Left ventricle myocardium inferior (tissue), 1 donor: ENCODE measurements around the gene FUT2. TPM values are rescaled to one million over a fixed set of nuclear protein-coding genes. Genes with fewer than 3 reads are reported as not detected.
"Not testable (repeated sequence)": the region's sequence is repeated elsewhere in the genome, so short reads cannot be mapped to it uniquely, and the experiment has no call there.

Source experiments
- DNase-seq: peaks from one replicate; pipeline ENCODE4 v3.0.0-alpha.2; 2020
- H3K27ac ChIP-seq: fragments of 200-600 bp; replicated peaks from 2 replicates; pipeline ENCODE4 v1.8.0; 2021
- H3K27me3 ChIP-seq: fragments of 200-600 bp; 2 replicates; pipeline ENCODE4 v1.8.0; 2021; ENCODE audit warnings: low read depth
- H3K36me3 ChIP-seq: fragments of 200-600 bp; 2 replicates; pipeline ENCODE4 v1.8.0; 2021
- H3K4me1 ChIP-seq: fragments of 200-600 bp; 2 replicates; pipeline ENCODE4 v1.8.0; 2021
- H3K4me3 ChIP-seq: fragments of 200-600 bp; 2 replicates; pipeline ENCODE4 v1.8.0; 2021; ENCODE audit warnings: mild to moderate bottlenecking, moderate library complexity
- H3K9me3 ChIP-seq: fragments of 200-600 bp; replicated peaks from 2 replicates; pipeline ENCODE4 v1.8.0; 2021
- intact Hi-C: fragments of 100-400 bp; cut with micrococcal nuclease; formaldehyde crosslinking; loops from one replicate; pipeline ENCODE4 v1.11.0; 2022
- total RNA-seq: library from RNA; stranded (reverse); fragmentation: NEBNext Ultra II Directional; extraction: Animal tissue kit (Norgen Biotek cat#: 25700); gene quantifications from one replicate; pipeline ENCODE4 v1.2.1, GENCODE V29; 2021
- TF ChIP-seq, protein P1 (sequence below): fragments of 200-600 bp; IDR thresholded peaks from 2 replicates; pipeline ENCODE4 v1.8.0; 2021; ENCODE audit warnings: antibody characterized with exemption, mild to moderate bottlenecking, borderline replicate concordance
- donor health status: DM: no; HTN: yes; CAD: no; lungs with severe emphysema.

The FUT2 gene
- total RNA-seq, 1 donor from 2014 or later, result not detected

DNA sequence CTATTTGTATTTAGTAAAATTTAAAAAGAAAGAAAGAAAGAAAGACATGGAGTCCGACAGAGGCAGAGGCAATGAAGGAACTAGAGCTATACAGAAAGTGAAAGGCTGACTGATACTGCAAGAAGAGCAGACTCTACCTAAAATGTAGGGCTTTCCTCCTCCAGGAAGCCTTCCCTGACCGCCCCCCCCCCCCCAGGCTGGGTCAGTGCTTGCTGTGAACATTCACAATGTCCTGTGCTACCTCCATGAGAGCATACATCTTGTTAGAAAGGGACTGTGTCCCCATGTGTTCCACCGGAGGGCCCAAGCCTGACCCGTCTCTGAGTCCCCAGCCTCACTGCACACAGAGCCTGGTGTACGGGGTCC lies 44.1 kb upstream of the FUT2 start:
- H3K9me3 ChIP-seq, result no peaks in the 10 kb centered on the region
- intact Hi-C loops, result no loop called here
- DNase-seq, result no peak
- TF ChIP-seq, protein P1, sequence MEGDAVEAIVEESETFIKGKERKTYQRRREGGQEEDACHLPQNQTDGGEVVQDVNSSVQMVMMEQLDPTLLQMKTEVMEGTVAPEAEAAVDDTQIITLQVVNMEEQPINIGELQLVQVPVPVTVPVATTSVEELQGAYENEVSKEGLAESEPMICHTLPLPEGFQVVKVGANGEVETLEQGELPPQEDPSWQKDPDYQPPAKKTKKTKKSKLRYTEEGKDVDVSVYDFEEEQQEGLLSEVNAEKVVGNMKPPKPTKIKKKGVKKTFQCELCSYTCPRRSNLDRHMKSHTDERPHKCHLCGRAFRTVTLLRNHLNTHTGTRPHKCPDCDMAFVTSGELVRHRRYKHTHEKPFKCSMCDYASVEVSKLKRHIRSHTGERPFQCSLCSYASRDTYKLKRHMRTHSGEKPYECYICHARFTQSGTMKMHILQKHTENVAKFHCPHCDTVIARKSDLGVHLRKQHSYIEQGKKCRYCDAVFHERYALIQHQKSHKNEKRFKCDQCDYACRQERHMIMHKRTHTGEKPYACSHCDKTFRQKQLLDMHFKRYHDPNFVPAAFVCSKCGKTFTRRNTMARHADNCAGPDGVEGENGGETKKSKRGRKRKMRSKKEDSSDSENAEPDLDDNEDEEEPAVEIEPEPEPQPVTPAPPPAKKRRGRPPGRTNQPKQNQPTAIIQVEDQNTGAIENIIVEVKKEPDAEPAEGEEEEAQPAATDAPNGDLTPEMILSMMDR, result no peak
- no peaks in the 10 kb centered on the region for H3K4me1 ChIP-seq
- no peak overlapping the region for H3K4me3 ChIP-seq
- H3K36me3 ChIP-seq, result no peaks in the 10 kb centered on the region
- no peaks in the 10 kb centered on the region for H3K27me3 ChIP-seq
- H3K27ac ChIP-seq, result no peak overlapping the region

DNA sequence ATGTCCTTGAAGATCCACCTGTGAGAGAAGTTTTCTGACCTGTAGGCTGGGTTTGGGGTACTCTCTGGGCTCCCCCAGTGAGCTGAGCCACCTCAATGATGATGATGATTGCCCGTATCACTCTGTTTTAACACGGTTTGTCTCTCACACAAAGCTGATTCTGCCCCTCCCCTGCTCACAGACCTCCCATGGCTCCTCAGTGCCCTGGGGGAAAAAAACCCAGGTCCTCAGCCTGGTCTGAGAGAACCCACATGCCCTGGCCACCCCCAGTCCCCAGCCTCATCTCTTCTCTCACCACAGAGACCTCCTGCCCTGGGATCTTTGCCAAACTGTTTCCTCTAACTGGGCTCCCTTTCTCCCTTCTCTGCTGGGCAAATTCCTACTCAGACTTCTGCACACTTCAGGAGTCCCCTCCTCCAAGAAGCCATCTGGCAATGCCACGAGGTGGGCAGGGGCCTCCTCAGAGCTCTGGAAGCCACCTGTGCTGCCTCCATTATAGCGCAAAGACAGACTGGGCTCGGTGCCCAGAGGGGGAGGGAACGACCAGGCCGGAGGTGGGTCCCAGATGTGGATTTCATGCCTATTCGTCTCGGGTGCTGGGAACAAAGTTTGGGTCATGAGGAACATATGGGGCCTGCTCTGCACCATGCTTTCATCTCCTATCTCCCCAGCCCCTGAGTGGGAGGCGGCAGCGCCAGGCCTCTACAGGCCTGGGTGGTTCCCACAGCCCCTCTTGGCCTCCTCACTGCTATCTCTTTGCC lies 41.3 kb upstream of the FUT2 start:
- Histone ChIP-seq H3K4me1 (no peaks in the 10 kb centered on the region), H3K9me3 (no peaks in the 10 kb centered on the region), H3K4me3 (no peak overlapping the region), H3K27ac (no peak overlapping the region), H3K27me3 (no peaks in the 10 kb centered on the region), H3K36me3 (no peaks in the 10 kb centered on the region)
- no peak for DNase-seq
- TF ChIP-seq, protein P1, result no peak
- intact Hi-C loops, result no loop called here

DNA sequence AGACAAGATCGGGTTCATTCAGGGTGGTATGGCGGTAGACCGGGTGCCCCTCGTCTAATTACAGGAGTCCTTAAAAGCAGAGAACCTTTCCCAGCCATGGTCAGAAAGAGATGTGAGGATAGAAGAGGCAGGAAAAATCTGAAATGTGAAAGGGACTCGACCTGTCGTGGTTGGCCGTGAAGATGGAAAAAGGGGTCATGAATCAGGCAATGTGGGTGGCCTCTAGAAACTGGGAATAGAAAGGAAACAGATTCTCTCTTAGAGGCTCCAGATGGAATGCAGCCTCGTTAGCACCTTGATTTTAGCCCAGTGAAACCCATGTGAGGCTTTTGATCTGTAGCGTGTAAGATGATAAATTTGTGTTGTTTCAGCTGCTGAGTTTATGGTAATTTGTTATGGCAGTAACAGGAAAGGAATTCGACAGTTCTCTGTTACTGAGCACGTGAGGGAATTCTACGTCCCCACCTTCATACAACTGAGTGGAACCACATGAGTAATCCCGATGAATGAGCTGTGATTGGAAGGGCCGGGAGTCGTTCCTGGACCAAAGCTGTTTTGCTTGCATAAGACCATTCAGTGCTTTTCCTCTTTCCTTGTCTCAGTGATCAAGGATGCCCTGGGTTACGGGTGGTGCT lies 38.8 kb upstream of the FUT2 start:
- no peak overlapping the region for H3K4me3 ChIP-seq
- no peaks in the 10 kb centered on the region for H3K9me3 ChIP-seq
- H3K27ac ChIP-seq, result no peak overlapping the region
- no peak for DNase-seq
- H3K4me1 ChIP-seq, result peaks cover 13% of the 10 kb centered on the region
- intact Hi-C loops, result no loop called here
- no peaks in the 10 kb centered on the region for H3K36me3 ChIP-seq
- no peaks in the 10 kb centered on the region for H3K27me3 ChIP-seq
- TF ChIP-seq, protein P1, result no peak

DNA sequence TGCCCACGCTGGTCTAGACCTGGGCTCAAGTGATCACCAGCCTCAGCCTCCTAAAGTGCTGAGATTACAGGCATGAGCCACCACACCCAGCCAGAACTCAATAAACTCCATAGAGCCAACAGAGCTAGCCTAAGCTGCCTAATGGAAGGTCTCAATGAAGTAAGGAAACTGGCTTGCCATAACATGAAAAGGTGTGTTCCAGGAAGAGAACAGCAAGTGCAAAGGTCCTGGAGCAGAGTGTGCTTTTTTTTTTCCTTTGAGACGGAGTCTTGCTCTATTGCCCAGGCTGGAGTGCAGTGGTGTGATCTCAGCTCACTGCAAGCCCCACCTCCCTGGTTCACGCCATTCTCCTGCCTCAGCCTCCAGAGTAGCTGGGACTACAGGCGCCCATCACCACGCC lies 37.9 kb upstream of the FUT2 start:
- peaks cover 13% of the 10 kb centered on the region for H3K4me1 ChIP-seq
- H3K4me3 ChIP-seq, H3K27me3 ChIP-seq, DNase-seq, H3K9me3 ChIP-seq, intact Hi-C loops, H3K36me3 ChIP-seq, H3K27ac ChIP-seq: not testable (repeated sequence)

DNA sequence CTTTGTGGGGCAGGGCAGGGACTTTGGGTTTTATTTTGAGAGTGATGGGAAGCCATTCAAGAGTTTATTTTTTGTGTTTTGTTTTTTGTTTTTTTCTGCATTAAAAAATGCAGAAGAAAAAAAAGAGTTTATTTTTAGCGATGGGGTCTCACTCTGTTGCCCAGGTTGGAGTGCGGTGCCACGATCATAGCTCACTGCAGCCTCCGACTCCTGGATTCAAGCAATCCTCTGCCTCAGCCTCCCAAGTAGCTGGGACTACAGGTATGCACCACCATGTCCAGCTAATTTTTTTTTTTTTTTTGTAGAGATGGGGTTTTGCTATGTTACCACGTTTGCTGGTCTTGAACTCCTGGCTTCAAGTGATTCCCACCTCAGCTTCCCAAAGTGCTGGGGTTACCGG lies 37.3 kb upstream of the FUT2 start:
- TF ChIP-seq, protein P1, result no peak
- intact Hi-C loops, result no loop called here
- H3K9me3 ChIP-seq, result no peaks in the 10 kb centered on the region
- peaks cover 13% of the 10 kb centered on the region for H3K4me1 ChIP-seq
- H3K27me3 ChIP-seq, result no peaks in the 10 kb centered on the region
- H3K36me3 ChIP-seq, result no peaks in the 10 kb centered on the region
- H3K4me3 ChIP-seq, result no peak overlapping the region
- no peak for DNase-seq
- no peak overlapping the region for H3K27ac ChIP-seq

DNA sequence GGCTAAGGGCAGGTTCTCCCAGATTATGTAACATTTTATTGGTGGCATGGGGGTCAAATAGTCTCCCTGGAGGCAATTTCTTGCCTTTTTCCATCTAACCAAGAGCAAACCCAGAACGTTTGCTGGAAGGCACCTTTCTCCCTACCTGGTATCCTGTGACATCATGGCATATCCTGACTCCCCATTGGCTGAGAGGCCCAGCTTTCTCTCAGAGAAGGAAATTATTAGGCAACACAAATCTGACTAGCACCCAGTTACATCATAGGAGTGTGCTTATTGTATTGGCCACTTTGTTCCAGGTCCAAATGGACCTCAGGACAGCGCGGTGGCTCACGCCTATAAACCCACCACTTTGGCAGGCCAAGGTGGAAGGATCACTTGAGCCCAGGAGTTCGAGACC lies 36.0 kb upstream of the FUT2 start:
- intact Hi-C loops, result no loop called here
- H3K36me3 ChIP-seq, result no peaks in the 10 kb centered on the region
- no peaks in the 10 kb centered on the region for H3K9me3 ChIP-seq
- TF ChIP-seq, protein P1, result no peak
- DNase-seq, result no peak
- H3K4me3 ChIP-seq, result no peak overlapping the region
- no peaks in the 10 kb centered on the region for H3K27me3 ChIP-seq
- H3K4me1 ChIP-seq, result peaks cover 13% of the 10 kb centered on the region
- no peak overlapping the region for H3K27ac ChIP-seq
